ENCODE data around the gene OR1L8.

- TF ChIP-seq CTCF (IDR thresholded peaks at IDR 0.05) (no peak), POLR2AphosphoS5 (IDR thresholded peaks at IDR 0.05) (no peak), POLR2A (IDR thresholded peaks at IDR 0.05; ENCODE audit: low read depth) (no peak), EP300 (IDR thresholded peaks at IDR 0.05) (no peak)
Measured at GRCh38 chr9:122580360-122580759, 2.8 kb downstream of the OR1L8 start.

All from esophagus muscularis mucosa (tissue), 4 donors.